ENCODE measurements around the gene SLC17A7. TPM values are rescaled to one million over a fixed set of nuclear protein-coding genes. Genes with fewer than 3 reads are reported as not detected.

Gene SLC17A7
- total and polyA plus RNA-seq, 2 donors (not counting 1 experiment from before 2014, with no cell fraction given): 0.08 to 0.33 TPM

- H3K9me3 ChIP-seq (ENCODE audit: control insufficient read depth, insufficient read depth, low read depth, low read length): no peaks in the 10 kb centered on the region
- H3K9ac ChIP-seq (ENCODE audit: insufficient read depth, low read length): no peak overlapping the region
- no peaks in the 10 kb centered on the region for H3K36me3 ChIP-seq (ENCODE audit: control insufficient read depth, insufficient read depth, low read length)
- no peak for TF ChIP-seq EZH2 (IDR thresholded peaks at IDR 0.05; ENCODE audit: low read length, missing control alignments)
- TF ChIP-seq, protein P1, sequence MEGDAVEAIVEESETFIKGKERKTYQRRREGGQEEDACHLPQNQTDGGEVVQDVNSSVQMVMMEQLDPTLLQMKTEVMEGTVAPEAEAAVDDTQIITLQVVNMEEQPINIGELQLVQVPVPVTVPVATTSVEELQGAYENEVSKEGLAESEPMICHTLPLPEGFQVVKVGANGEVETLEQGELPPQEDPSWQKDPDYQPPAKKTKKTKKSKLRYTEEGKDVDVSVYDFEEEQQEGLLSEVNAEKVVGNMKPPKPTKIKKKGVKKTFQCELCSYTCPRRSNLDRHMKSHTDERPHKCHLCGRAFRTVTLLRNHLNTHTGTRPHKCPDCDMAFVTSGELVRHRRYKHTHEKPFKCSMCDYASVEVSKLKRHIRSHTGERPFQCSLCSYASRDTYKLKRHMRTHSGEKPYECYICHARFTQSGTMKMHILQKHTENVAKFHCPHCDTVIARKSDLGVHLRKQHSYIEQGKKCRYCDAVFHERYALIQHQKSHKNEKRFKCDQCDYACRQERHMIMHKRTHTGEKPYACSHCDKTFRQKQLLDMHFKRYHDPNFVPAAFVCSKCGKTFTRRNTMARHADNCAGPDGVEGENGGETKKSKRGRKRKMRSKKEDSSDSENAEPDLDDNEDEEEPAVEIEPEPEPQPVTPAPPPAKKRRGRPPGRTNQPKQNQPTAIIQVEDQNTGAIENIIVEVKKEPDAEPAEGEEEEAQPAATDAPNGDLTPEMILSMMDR (conservative IDR thresholded peaks at IDR 0.05 in 1 of 2, IDR thresholded peaks at IDR 0.05 in 1 of 2; ENCODE audit: low read depth in 1 of 2, low read length in 2 of 2): no peak
- no peaks in the 10 kb centered on the region for H4K20me1 ChIP-seq (ENCODE audit: control insufficient read depth, extremely low read depth, insufficient read depth, low read length)
- no peaks in the 10 kb centered on the region for H3K4me1 ChIP-seq (ENCODE audit: control insufficient read depth, extremely low read depth, insufficient read depth, low read length)
- H3K27ac ChIP-seq (ENCODE audit: insufficient read depth, low read length): no peak overlapping the region
- DNase-seq (ENCODE audit: low read depth in 2 of 2): no peak
- no peaks in the 10 kb centered on the region for H3K79me2 ChIP-seq (ENCODE audit: control insufficient read depth, insufficient read depth, low read length)
- no peaks in the 10 kb centered on the region for H3K27me3 ChIP-seq (ENCODE audit: control insufficient read depth, insufficient read depth, low read length)
- no peak overlapping the region for H3K4me3 ChIP-seq (replicated peaks in 1 of 4; ENCODE audit: control extremely low read depth in 1 of 4, insufficient read depth in 1 of 4, low read depth in 3 of 4, low read length in 4 of 4)
- H3K4me2 ChIP-seq (ENCODE audit: extremely low read depth, insufficient read depth, low read length): no peak overlapping the region
- no peak overlapping the region for H2AFZ ChIP-seq (ENCODE audit: low read length)
These were observed 38.8 kb upstream of the SLC17A7 start for GRCh38 chr19:49479975-49480628.

GRCh38 chr19:49475995-49476880 is 34.9 kb upstream of the SLC17A7 start:
- Histone ChIP-seq H4K20me1 (ENCODE audit: control insufficient read depth, extremely low read depth, insufficient read depth, low read length) (no peaks in the 10 kb centered on the region), H3K9ac (ENCODE audit: insufficient read depth, low read length) (no peak overlapping the region), H3K36me3 (ENCODE audit: control insufficient read depth, insufficient read depth, low read length) (no peaks in the 10 kb centered on the region), H3K4me1 (ENCODE audit: control insufficient read depth, extremely low read depth, insufficient read depth, low read length) (no peaks in the 10 kb centered on the region), H2AFZ (ENCODE audit: low read length) (no peak overlapping the region), H3K4me2 (ENCODE audit: extremely low read depth, insufficient read depth, low read length) (no peak overlapping the region), H3K4me3 (replicated peaks in 1 of 4; ENCODE audit: control extremely low read depth in 1 of 4, insufficient read depth in 1 of 4, low read depth in 3 of 4, low read length in 4 of 4) (peak overlapping the region in 1 of 4 experiments; percentile 7), H3K27me3 (ENCODE audit: control insufficient read depth, insufficient read depth, low read length) (no peaks in the 10 kb centered on the region), H3K9me3 (ENCODE audit: control insufficient read depth, insufficient read depth, low read depth, low read length) (no peaks in the 10 kb centered on the region), H3K79me2 (ENCODE audit: control insufficient read depth, insufficient read depth, low read length) (no peaks in the 10 kb centered on the region), H3K27ac (ENCODE audit: insufficient read depth, low read length) (no peak overlapping the region)
- DNase-seq (ENCODE audit: low read depth in 2 of 2): peak in 1 of 2 donors; percentile 35
- no peak for TF ChIP-seq EZH2 (IDR thresholded peaks at IDR 0.05; ENCODE audit: low read length, missing control alignments)
- TF ChIP-seq, protein P1 (conservative IDR thresholded peaks at IDR 0.05 in 1 of 2, IDR thresholded peaks at IDR 0.05 in 1 of 2; ENCODE audit: low read depth in 1 of 2, low read length in 2 of 2): peak; percentile 42 to 58

DNA sequence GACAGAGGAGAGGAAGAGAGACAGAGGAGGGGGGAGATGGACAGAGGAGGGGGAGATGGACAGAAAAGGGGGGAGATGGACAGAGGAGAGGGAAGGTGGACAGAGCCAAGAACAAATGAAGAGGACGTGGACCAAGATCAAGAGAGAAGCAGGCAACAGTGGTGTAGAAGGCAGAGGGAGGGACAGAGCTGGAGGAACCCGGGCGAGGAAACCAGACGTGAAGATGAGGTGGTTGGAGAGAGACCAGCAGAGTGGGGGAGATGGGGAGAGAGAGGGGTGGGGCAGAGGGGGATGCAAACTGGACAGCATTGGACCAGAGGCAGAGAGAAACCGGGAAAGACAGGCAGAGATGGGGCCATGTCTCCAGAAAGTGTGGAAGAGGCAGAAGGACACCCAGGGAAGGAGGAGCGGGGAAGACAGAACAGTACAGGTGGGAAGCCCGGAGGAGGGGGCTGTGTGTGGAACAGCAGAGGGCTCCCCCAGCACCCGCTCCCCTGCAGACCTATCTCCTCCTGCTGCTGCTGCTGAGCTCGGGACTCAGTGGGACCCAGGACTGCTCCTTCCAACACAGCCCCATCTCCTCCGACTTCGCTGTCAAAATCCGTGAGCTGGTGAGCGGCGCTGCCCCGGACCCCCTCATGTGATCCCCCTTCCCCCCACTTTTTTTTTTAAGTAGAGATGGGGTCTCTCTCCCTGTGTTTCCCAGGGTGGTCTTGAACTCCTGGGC is 34.0 kb upstream of the SLC17A7 start:
- peak overlapping the region in 3 of 4 experiments; percentile 74 to 76 (median 75) for H3K4me3 ChIP-seq (replicated peaks in 1 of 4; ENCODE audit: control extremely low read depth in 1 of 4, insufficient read depth in 1 of 4, low read depth in 3 of 4, low read length in 4 of 4)
- no peaks in the 10 kb centered on the region for H3K27me3 ChIP-seq (ENCODE audit: control insufficient read depth, insufficient read depth, low read length)
- H2AFZ ChIP-seq (ENCODE audit: low read length): peak overlapping the region; percentile 17
- no peak overlapping the region for H3K9ac ChIP-seq (ENCODE audit: insufficient read depth, low read length)
- no peak for TF ChIP-seq EZH2 (IDR thresholded peaks at IDR 0.05; ENCODE audit: low read length, missing control alignments)
- TF ChIP-seq, protein P1 (conservative IDR thresholded peaks at IDR 0.05 in 1 of 2, IDR thresholded peaks at IDR 0.05 in 1 of 2; ENCODE audit: low read depth in 1 of 2, low read length in 2 of 2): no peak
- no peaks in the 10 kb centered on the region for H3K4me1 ChIP-seq (ENCODE audit: control insufficient read depth, extremely low read depth, insufficient read depth, low read length)
- H3K36me3 ChIP-seq (ENCODE audit: control insufficient read depth, insufficient read depth, low read length): no peaks in the 10 kb centered on the region
- no peaks in the 10 kb centered on the region for H3K79me2 ChIP-seq (ENCODE audit: control insufficient read depth, insufficient read depth, low read length)
- no peak overlapping the region for H3K27ac ChIP-seq (ENCODE audit: insufficient read depth, low read length)
- H3K9me3 ChIP-seq (ENCODE audit: control insufficient read depth, insufficient read depth, low read depth, low read length): no peaks in the 10 kb centered on the region
- DNase-seq (ENCODE audit: low read depth in 2 of 2): no peak
- H4K20me1 ChIP-seq (ENCODE audit: control insufficient read depth, extremely low read depth, insufficient read depth, low read length): no peaks in the 10 kb centered on the region
- peak overlapping the region; percentile 99 for H3K4me2 ChIP-seq (ENCODE audit: extremely low read depth, insufficient read depth, low read length)

Data from fibroblast of lung (primary cell).